Right lobe of liver (tissue), 4 donors: ENCODE measurements around the gene MUC6.

Source experiments
- CTCF ChIP-seq, 4 donors: fragments of 200-600 bp in 3 of 4; fragments of 450-650 bp in 1 of 4; IDR thresholded peaks; one replicate each; pipeline versions ENCODE4 v1.5.1 to v1.8.0; 2016 to 2022; ENCODE audit warnings: antibody characterized with exemption in 4 of 4, mild to moderate bottlenecking in 2 of 4
- POLR2A ChIP-seq: fragments of 450-650 bp; IDR thresholded peaks from one replicate; pipeline ENCODE4 v1.6.1; 2017; ENCODE audit warnings: antibody characterized with exemption, mild to moderate bottlenecking
- donor health status: DM: no; HTN: no; CAD: no.
- donor health status: DM: no; HTN: no; CAD: no.
- donor health status: DM: no; HTN: yes; CAD: no.

DNA sequence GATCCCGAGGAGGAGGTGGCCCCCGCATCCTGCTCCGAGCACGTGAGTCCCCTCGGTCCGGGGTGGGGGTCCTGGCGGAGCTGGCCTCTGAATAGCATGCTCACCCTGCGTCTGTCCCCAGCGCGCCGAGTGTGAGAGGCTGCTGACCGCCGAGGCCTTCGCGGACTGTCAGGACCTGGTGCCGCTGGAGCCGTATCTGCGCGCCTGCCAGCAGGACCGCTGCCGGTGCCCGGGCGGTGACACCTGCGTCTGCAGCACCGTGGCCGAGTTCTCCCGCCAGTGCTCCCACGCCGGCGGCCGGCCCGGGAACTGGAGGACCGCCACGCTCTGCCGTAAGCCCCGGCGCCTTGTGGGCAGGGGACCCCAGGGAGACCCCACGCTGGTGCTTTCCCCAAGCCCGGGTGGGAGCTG lies 41.7 kb upstream of the MUC6 start:
- TF ChIP-seq CTCF (IDR thresholded peaks at IDR 0.05) (no peak), POLR2A (no peak)
